GM20000 (cell line): ENCODE data around the gene GORASP1.

Experiments used
- DNase-seq: peaks from one replicate; pipeline ENCODE4 v3.0.0; 2012; ENCODE audit warnings: low spot score
- CTCF ChIP-seq: IDR thresholded peaks from 2 replicates; pipeline ENCODE4 v1.5.1; 2012; ENCODE audit warnings: mild to moderate bottlenecking, control low read depth; ENCODE audit errors: extremely low read depth, missing control alignments

The GORASP1 gene

GRCh38 chr3:39149498-39150147 lies 42.2 kb upstream of the GORASP1 start:
- DNase-seq, result no peak
- no peak for TF ChIP-seq CTCF

DNA sequence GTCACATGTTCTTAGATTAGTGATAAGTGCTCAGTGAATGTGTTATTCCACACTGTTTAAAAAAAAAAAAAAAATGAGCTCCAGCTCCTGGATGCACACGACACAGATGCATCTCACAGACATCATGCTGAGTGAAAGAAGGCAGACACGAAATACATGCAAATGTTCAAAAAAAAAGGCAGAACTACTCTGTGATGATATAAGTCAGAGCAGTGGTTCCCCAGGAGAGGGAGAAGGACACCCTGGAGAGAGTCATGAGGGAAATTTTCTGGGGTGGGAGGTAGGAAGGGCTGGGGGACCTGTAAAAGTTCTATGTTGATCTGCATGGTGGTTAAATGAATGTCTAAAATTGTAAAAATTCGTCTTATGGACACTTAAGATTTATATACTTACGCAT lies 41.6 kb upstream of the GORASP1 start:
- peak; percentile 34 for DNase-seq
- no peak for TF ChIP-seq CTCF

- no peak for DNase-seq
- no peak for TF ChIP-seq CTCF
Observed at GRCh38 chr3:39148435-39149058, 41.1 kb upstream of the GORASP1 start.

GRCh38 chr3:39147711-39148434 lies 40.4 kb upstream of the GORASP1 start:
- peak; percentile 58 for DNase-seq

GRCh38 chr3:39146611-39147591 lies 39.5 kb upstream of the GORASP1 start:
- DNase-seq, result peak; percentile 34
- no peak for TF ChIP-seq CTCF

More at GRCh38 chr3:39147711-39148434, 40.4 kb upstream of the GORASP1 start:
- TF ChIP-seq CTCF, result no peak

GRCh38 chr3:39146083-39146501 lies 38.7 kb upstream of the GORASP1 start:
- no peak for DNase-seq
- TF ChIP-seq CTCF, result no peak
